PC-9 (cell line): ENCODE measurements around the gene AK8.

Experiments used
- CTCF ChIP-seq: fragments of 200-600 bp; sonication (generic); conservative IDR thresholded peaks from 2 replicates; pipeline ENCODE4 v1.6.1; 2017; ENCODE audit warnings: mixed run types, antibody characterized with exemption, mild to moderate bottlenecking, moderate library complexity
- EZH2 ChIP-seq: fragments of 200-600 bp; sonication (generic); IDR thresholded peaks from 2 replicates; pipeline ENCODE4 v1.8.0; 2017; ENCODE audit warnings: antibody characterized with exemption, low read depth

GRCh38 chr9:132846109-132846917, 31.8 kb downstream of the AK8 start:
- TF ChIP-seq CTCF: no peak
- TF ChIP-seq EZH2: no peak
